HEK293T (cell line): Measurements from ENCODE around the gene SSR1.
"Not testable (repeated sequence)": the region's sequence is repeated elsewhere in the genome, so short reads cannot be mapped to it uniquely, and the experiment has no call there.

Experiments used
- CTCF ChIA-PET: fragments of 350-600 bp; formaldehyde crosslinking; extraction: SDS; loops from one replicate; lab custom pipeline; 2021; ENCODE audit warnings: antibody characterized with exemption, inconsistent platforms; lab: Yijun Ruan, JAX
- POLR2A ChIA-PET: fragments of 350-600 bp; formaldehyde crosslinking; extraction: SDS; loops from one replicate; lab custom pipeline; 2020; ENCODE audit warnings: antibody characterized with exemption, inconsistent platforms; lab: Yijun Ruan, JAX
- DNase-seq: peaks from one replicate; pipeline ENCODE4 v3.0.0; 2012; ENCODE audit warnings: mixed read lengths; ENCODE audit errors: extremely low spot score
- ARNT ChIP-seq: fragments of 450-650 bp; IDR thresholded peaks from 2 replicates; pipeline ENCODE4 v1.6.1; 2017; ENCODE audit warnings: mild to moderate bottlenecking
- BHLHE40 ChIP-seq: fragments of 450-650 bp; IDR thresholded peaks from 2 replicates; pipeline ENCODE4 v1.6.1; 2016; ENCODE audit warnings: mild to moderate bottlenecking, moderate library complexity, borderline replicate concordance
- CTBP1 ChIP-seq: fragments of 450-650 bp; IDR thresholded peaks from 2 replicates; pipeline ENCODE4 v1.6.1; 2016; ENCODE audit warnings: borderline replicate concordance
- ELF4 ChIP-seq: fragments of 450-650 bp; IDR thresholded peaks from 2 replicates; pipeline ENCODE4 v1.6.1; 2017; ENCODE audit warnings: antibody characterized with exemption
- FOXA1 ChIP-seq: fragments of 450-650 bp; IDR thresholded peaks from 2 replicates; pipeline ENCODE4 v1.6.1; 2016; ENCODE audit warnings: mild to moderate bottlenecking
- FOXK2 ChIP-seq: fragments of 450-650 bp; IDR thresholded peaks from 2 replicates; pipeline ENCODE4 v1.6.1; 2016; ENCODE audit warnings: mild to moderate bottlenecking
- FOXM1 ChIP-seq: fragments of 450-650 bp; IDR thresholded peaks from 2 replicates; pipeline ENCODE4 v1.6.1; 2017; ENCODE audit warnings: mild to moderate bottlenecking, borderline replicate concordance
- HDGF ChIP-seq: fragments of 450-650 bp; IDR thresholded peaks from 2 replicates; pipeline ENCODE4 v1.6.1; 2017; ENCODE audit warnings: antibody characterized with exemption, borderline replicate concordance
- L3MBTL2 ChIP-seq: fragments of 450-650 bp; conservative IDR thresholded peaks from 2 replicates; pipeline ENCODE4 v1.6.1; 2016; ENCODE audit warnings: mild to moderate bottlenecking
- LEF1 ChIP-seq: fragments of 450-650 bp; IDR thresholded peaks from 2 replicates; pipeline ENCODE4 v1.6.1; 2017; ENCODE audit warnings: mild to moderate bottlenecking, borderline replicate concordance
- NFRKB ChIP-seq: fragments of 450-650 bp; IDR thresholded peaks from 2 replicates; pipeline ENCODE4 v1.6.1; 2016; ENCODE audit warnings: mild to moderate bottlenecking, moderate library complexity
- PKNOX1 ChIP-seq: fragments of 450-650 bp; IDR thresholded peaks from 2 replicates; pipeline ENCODE4 v1.6.1; 2016
- SP1 ChIP-seq: fragments of 450-650 bp; IDR thresholded peaks from 2 replicates; pipeline ENCODE4 v1.6.1; 2017
- SUZ12 ChIP-seq: fragments of 450-650 bp; IDR thresholded peaks from 2 replicates; pipeline ENCODE4 v1.6.1; 2016; ENCODE audit warnings: mild to moderate bottlenecking
- TARDBP ChIP-seq: fragments of 450-650 bp; IDR thresholded peaks from 2 replicates; pipeline ENCODE4 v1.6.1; 2016
- ZNF384 ChIP-seq: fragments of 450-650 bp; IDR thresholded peaks from 2 replicates; pipeline ENCODE4 v1.6.1; 2016

Gene SSR1

GRCh38 chr6:7267071-7267465, 45.9 kb downstream of the SSR1 start:
- ChIA-PET CTCF (no interaction called here), POLR2A (no interaction called here)
- no peak for DNase-seq
- TF ChIP-seq CTBP1, result no peak
- TF ChIP-seq FOXM1, result no peak
- no peak for TF ChIP-seq ARNT
- no peak for TF ChIP-seq SP1
- TF ChIP-seq FOXA1, result no peak
- TF ChIP-seq HDGF, result no peak
- no peak for TF ChIP-seq BHLHE40
- TF ChIP-seq L3MBTL2, result no peak
- no peak for TF ChIP-seq NFRKB
- TF ChIP-seq ELF4, result no peak
- TF ChIP-seq SUZ12, result no peak
- no peak for TF ChIP-seq ZNF384
- TF ChIP-seq PKNOX1, result no peak
- no peak for TF ChIP-seq TARDBP
- TF ChIP-seq FOXK2, result no peak
- TF ChIP-seq LEF1, result no peak

- DNase-seq, POLR2A ChIA-PET: not testable (repeated sequence)
- CTCF ChIA-PET, result interaction anchor here (1.9 kb wide), 1 partner anchor 10 kb away, joined by 5 read pairs; no protein-coding TSS in a partner anchor
Measured at GRCh38 chr6:7265385-7265726, 47.6 kb downstream of the SSR1 start.

GRCh38 chr6:7264686-7265384, 48.2 kb downstream of the SSR1 start:
- CTCF ChIA-PET, result interaction anchor here (1.9 kb wide), 1 partner anchor 10 kb away, joined by 5 read pairs; no protein-coding TSS in a partner anchor
- POLR2A ChIA-PET, result interaction anchor here (1.1 kb wide), 1 partner anchor 125 kb away, joined by 7 read pairs; the partner anchor contains the start of genes CAGE1 and RIOK1
- no peak for DNase-seq
- TF ChIP-seq NFRKB, result no peak
- TF ChIP-seq PKNOX1, result no peak
- no peak for TF ChIP-seq BHLHE40
- TF ChIP-seq HDGF, result no peak
- no peak for TF ChIP-seq FOXK2
- TF ChIP-seq L3MBTL2, result no peak
- TF ChIP-seq FOXM1, result no peak
- no peak for TF ChIP-seq ELF4
- TF ChIP-seq TARDBP, result no peak
- TF ChIP-seq CTBP1, result no peak
- TF ChIP-seq SUZ12, result no peak

- DNase-seq, result no peak
- TF ChIP-seq FOXM1 (no peak), ARNT (no peak), ELF4 (no peak), ZNF384 (no peak), NFRKB (no peak), SUZ12 (no peak), SP1 (no peak), L3MBTL2 (no peak), FOXA1 (no peak), BHLHE40 (no peak), HDGF (no peak), LEF1 (no peak), TARDBP (no peak)
- CTCF ChIA-PET, result interaction anchor here (1.9 kb wide), 1 partner anchor 11 kb away, joined by 5 read pairs; no protein-coding TSS in a partner anchor
- POLR2A ChIA-PET, result interaction anchor here (1.1 kb wide), 1 partner anchor 126 kb away, joined by 7 read pairs; the partner anchor contains the start of genes CAGE1 and RIOK1
Measured at GRCh38 chr6:7264041-7264440, 49.0 kb downstream of the SSR1 start.

GRCh38 chr6:7263519-7263805, 49.5 kb downstream of the SSR1 start:
- DNase-seq, POLR2A ChIA-PET, CTCF ChIA-PET: not testable (repeated sequence)

- ChIA-PET POLR2A (interaction anchor here (0.6 to 3.1 kb wide), 3 partner anchors 11 to 250 kb away, joined by 3 to 13 read pairs (median 3); partner anchors contain the start of genes CAGE1 and RIOK1), CTCF (interaction anchor here (0.6 kb wide), 2 partner anchors 37 to 177 kb away, joined by 3 to 5 read pairs; no protein-coding TSS in a partner anchor)
- TF ChIP-seq LEF1 (no peak), HDGF (no peak), ELF4 (no peak), ARNT (no peak), BHLHE40 (no peak), L3MBTL2 (no peak)
- DNase-seq, result no peak
Measured at GRCh38 chr6:7262746-7263518, 50.1 kb downstream of the SSR1 start.

GRCh38 chr6:7261852-7262461, 51.0 kb downstream of the SSR1 start:
- ChIA-PET POLR2A (interaction anchor here (0.6 to 3.1 kb wide), 3 partner anchors 10 to 436 kb away, joined by 3 to 13 read pairs (median 3); partner anchors contain the start of genes CAGE1 and RIOK1), CTCF (interaction anchor here (0.6 kb wide), 1 partner anchor 38 kb away, joined by 3 read pairs; no protein-coding TSS in a partner anchor)
- TF ChIP-seq FOXK2 (no peak), BHLHE40 (no peak), FOXA1 (no peak), CTBP1 (no peak)
- no peak for DNase-seq
